HG03103 (cell line): ENCODE results near the gene NFKBIL1.
A peak's percentile ranks its signal among the peaks of the same experiment; 100 is the strongest.

ENCODE experiments used
- ATAC-seq: cut with Tn5 transposase; IDR thresholded peaks from one replicate; pipeline ENCODE4 v1.9.1; 2021; ENCODE audit warnings: low read depth; ENCODE audit not compliant: unreplicated experiment

NFKBIL1 gene

GRCh38 chr6:31558631-31559500 is 11.5 kb downstream of the NFKBIL1 start:
- ATAC-seq: no peak

GRCh38 chr6:31559606-31559957 is 12.2 kb downstream of the NFKBIL1 start:
- no peak for ATAC-seq

- peak; percentile 54 for ATAC-seq
These were observed 12.7 kb downstream of the NFKBIL1 start for GRCh38 chr6:31559958-31560696.

- ATAC-seq: no peak
These were observed 13.3 kb downstream of the NFKBIL1 start for GRCh38 chr6:31560697-31561058.

- no peak for ATAC-seq
These were observed 20.3 kb downstream of the NFKBIL1 start for GRCh38 chr6:31567531-31568370.

- ATAC-seq: peak; percentile 65
These were observed 21.1 kb downstream of the NFKBIL1 start for GRCh38 chr6:31568537-31568961.

GRCh38 chr6:31569861-31570536 is 22.6 kb downstream of the NFKBIL1 start:
- ATAC-seq: no peak

GRCh38 chr6:31572041-31572911 is 24.9 kb downstream of the NFKBIL1 start, which contains the start of gene LTA:
LTA (plus strand) TSS chr6:31572289; CDS start chr6:31572743, 454 bp downstream.
- no peak for ATAC-seq

- ATAC-seq: no peak
These were observed 26.1 kb downstream of the NFKBIL1 start for GRCh38 chr6:31573239-31574105.

- ATAC-seq: no peak
These were observed 27.0 kb downstream of the NFKBIL1 start for GRCh38 chr6:31574106-31575061.

- no peak for ATAC-seq
These were observed 28.0 kb downstream of the NFKBIL1 start, which contains the start of gene TNF for GRCh38 chr6:31575335-31575901. TNF (plus strand) TSS chr6:31575565; CDS start chr6:31575742, 177 bp downstream.

- no peak for ATAC-seq
These were observed 28.7 kb downstream of the NFKBIL1 start for GRCh38 chr6:31575952-31576685.

- no peak for ATAC-seq
These were observed 29.6 kb downstream of the NFKBIL1 start for GRCh38 chr6:31576897-31577578.

- no peak for ATAC-seq
These were observed 30.2 kb downstream of the NFKBIL1 start for GRCh38 chr6:31577579-31577966.
